NCI-H1105 (cell line): ENCODE data around the gene CDH22.

Experiments used
- DNase-seq: peaks from one replicate; lab custom pipeline; 2025; lab: John Stamatoyannopoulos, UW

Gene CDH22

DNA sequence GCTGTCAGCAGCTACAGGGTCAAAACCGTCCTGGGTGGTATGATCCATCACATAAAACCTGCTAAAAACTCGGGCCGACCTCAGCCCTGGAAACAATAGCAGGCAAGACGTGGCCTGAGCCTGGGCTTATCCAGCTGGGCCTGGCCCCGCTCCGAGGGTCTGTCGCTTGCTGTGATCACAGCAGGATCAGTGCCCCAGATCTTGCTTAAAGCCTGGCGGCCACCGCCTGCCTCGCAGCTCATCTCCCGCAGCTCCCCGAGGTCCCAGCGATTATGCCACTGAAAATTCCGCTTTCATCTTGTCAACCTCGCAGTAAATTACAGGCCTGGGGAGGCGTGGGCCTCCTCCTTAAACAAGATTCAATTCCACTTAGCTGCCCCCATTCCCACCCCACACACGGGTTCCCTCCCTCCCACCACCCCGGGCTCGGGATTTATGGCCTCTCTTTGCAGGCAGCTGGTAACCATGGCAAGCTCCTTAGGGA, 40.1 kb downstream of the CDH22 start:
- no peak for DNase-seq

DNA sequence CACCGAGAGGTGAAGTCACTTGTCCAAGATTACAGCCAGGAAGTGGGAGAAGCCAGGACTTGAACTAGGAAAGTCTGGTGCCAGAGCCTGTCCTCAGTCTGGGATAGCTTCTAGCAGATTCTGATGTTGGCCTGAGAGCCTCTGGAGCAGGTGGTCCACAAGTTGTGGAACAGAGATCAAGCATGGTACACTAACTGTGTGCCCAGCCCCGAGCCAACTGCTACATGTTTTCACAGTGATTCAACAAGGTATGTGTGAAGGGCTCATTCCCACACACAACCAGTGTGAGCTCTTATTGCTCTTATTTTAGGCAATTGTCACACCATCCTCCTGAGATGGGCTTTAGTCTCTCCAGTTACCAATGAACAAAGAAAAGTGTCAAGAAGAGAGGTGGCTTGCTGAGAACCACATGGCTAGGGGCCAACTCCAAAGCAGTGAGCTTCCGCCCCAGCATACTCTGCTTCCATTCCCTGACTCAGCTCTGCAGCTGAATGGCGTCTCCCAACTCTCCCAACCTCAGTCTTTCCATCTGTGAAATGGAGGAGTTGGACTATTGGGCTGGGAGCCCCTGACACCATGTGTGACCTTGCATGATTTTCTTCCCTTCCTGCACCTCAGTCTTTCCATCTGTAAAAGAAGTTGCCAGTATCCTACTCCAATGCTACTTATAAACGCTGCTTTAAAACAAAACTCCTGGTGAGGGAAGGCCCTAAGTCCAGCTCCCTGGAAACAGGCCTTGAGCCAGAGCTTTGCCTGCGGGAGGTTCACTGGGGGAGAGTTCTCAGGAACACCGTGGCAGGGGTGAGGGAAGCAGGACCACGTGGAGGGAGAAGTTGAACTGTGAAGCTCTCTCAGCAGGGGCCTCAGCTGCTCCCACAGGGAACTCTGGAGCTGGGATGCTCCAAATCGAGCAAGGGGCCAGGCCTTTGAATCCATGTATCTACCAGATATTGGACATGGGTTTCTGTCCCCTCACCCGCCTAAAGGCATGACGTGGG, 40.9 kb downstream of the CDH22 start:
- DNase-seq = no peak

DNA sequence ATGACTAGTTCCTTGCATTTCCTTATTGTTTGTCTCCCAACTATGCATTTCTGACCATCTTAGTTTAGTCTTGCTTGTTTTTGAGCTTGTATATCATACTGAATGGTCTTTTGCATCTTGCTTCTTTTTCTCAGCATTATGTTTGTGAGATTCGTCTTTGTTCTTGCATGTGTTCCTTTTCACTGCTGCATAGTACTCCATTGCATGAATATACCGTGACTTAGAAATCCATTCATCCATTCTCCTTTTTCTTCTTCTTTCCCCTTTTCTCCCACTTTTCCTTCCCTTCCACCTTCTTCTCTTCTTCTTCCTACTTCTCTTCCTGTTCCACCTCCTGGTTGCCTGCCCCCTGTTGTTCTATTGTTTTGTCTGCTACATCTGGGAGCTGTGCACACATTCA, 42.8 kb downstream of the CDH22 start:
- DNase-seq = no peak

DNA sequence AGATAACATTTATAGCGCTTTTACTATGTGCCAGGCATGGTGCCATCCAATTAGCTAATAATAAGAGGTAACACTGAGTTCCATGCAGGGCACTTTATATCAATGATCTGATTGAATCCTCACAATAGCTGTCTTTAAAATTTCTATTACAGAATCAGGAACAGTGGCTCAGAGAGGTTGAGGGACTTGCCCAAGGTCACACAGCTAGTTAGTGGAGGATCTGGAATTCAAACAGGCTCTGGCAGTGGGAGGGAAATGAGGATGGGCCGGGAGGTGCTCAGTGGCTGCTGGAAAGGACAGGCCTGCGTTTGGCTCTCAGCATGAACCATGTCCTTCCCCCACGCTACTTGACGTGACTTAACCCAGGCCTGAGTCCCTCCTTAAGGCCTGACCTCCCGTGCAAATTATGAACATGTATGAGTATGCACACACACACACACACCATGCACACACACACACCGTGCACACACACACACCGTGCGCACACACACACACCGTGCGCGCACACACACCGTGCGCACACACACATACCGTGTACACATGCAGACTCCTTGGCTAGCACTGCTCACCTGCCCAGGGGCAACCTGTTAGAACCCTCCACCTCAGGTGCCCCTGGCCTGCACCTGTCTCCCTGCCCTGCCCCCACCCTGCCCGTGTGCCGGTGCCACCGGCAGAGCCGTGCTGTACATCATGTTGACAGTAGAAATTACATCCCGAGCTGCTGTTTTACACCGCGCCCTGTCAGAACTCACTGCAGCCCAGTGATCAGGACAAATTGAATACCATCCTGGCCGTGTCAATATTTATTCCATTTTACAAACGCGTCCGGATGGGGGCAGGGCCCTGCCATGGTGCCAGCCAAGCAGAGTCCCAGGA, 43.7 kb downstream of the CDH22 start:
- peak; percentile 63 for DNase-seq

DNA sequence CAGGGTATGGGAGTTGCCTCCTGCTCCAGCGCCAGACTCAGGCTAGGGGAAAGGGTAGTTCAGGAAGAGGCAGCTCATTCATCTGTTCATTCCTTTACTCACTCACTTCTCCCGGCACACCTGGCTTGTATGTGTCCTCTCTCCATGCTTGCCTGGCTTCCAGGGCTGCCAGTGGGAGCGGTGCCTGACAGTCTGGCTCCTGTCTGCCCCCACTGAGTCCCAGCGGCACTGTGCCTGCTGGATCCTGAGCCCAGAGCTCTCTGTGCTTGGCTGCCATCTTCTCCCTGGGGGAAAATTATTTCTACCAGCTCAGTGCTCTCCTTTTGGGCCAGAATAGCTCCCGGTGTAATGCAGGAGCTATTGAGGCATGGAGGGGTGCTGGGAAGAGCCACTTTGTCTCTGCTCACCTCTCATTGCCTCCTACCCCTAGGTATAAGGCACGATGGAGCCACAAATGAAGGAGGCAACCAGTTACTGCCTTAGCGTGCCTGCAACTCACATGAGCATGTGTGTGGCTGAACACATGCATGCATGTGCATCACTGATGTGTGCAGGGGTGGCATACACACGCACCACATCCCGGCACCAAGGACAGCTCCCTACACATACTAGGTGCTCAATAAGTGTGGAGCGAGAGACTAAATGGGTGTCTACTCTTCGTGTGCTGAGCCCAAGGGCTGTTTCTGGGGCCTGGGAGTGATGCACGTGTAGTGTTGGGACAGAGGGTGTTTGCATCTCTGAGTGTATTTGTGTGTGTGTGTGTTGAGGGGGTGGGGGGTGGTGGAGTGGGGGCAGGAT, 46.6 kb downstream of the CDH22 start:
- DNase-seq = peak; percentile 22

DNA sequence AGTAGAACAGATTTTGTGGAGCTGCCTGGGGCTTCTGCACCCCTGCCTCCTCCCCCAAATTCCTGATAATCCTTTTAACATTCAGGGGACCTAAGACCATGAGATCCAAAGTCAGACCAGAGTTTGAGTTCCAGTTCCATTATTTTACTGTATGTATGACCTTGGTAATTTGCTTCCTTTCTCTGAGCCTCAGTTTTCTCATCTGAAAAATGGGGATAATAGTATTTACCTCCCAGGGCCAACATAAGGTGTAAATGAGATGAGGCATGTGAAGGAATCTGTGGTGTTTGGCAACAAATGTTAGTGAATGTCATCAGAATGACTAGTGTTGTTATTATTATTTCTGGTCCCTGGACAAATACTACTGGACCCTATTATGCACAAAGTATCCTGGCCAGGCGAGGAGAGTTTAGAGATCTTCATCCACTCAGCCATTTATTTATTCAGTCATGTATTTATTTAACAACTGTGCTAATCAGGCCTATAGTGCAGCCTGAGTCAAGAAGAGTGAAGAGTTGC, 47.3 kb downstream of the CDH22 start:
- DNase-seq = no peak

DNA sequence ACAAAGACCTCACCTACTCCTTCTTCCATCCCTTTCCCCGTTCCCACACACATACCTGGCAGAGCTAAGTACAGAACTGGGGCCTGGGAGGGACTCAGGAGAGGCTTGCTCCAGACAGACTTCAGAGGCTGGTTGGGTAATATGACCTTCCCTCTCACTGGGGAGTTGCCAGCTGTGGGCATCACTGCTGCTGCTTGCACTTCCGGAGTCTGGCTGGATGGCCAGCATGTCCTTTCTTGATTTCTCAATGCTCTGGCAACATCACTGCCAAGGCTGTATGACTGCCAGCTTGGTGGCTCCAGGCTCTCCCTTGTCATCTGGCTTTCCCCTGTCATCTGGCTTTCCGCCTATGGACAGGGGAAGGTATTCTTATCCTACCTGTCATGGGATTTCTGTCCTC, 47.8 kb downstream of the CDH22 start:
- DNase-seq = no peak

DNA sequence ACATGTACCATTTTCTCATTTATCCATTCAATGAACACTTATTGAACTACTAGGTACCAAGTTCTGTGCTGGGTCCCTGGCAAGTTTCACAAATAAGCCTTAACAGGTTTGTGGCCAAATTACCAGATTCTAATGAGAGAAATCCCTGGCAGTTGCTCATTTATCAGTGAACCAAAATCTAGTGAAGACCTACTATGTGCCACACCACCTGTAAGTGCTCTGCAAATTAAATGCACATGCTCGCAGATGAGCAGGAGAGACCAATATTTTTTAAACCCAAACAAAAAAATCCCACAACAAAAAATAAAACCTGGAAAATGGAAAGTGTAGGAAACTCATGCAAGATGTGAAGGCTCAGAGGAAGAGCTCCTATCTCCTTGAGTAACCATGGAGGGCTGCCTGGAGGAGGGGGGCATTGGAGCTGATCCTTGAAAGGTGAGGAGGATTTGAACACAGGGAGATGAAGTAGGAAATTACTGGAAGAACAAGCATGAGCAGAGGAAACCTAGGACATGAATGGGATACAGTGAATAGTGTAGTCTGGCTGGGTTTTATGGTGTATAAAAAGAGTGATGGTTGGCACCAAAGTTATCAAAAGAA, 48.9 kb downstream of the CDH22 start:
- DNase-seq = no peak

DNA sequence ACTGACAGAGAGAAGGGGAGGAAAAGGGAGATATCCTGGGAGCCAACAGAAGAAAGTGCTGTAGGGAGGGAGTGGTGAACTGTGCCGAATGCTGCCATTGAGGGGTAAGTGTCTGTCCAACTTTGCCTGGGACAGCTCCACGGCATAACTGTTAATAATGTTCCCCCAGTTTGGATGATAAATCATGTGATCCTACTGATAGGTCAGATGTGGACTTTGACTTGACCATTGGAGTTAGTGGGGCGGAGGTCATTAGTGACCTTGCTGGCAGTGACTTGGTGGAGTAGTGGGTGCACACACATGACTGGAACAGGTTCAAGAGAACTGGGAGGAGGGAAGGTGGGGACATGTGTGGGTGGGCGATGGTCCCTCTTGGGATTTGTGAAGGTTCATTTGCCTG, 50.4 kb downstream of the CDH22 start:
- no peak for DNase-seq

DNA sequence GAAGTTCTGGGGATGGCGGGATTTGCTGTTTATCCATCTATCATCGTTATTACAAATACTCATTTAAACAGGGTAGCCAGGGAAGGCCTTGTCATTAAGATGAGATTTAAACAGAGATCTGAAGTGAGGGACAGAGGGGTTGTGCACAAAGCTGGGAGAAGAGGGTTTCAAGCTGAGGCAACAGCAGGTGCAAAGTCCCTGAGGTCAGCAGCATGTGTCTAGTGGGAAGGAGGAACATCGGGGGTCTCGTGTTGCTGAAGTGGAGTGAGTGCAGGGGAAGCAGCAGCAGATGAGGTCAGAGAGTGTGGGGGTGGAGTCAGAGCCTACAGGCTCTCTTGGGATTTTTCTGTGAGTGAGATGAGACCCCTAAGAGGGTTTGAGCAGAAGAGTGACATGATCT, 52.0 kb downstream of the CDH22 start:
- no peak for DNase-seq

DNA sequence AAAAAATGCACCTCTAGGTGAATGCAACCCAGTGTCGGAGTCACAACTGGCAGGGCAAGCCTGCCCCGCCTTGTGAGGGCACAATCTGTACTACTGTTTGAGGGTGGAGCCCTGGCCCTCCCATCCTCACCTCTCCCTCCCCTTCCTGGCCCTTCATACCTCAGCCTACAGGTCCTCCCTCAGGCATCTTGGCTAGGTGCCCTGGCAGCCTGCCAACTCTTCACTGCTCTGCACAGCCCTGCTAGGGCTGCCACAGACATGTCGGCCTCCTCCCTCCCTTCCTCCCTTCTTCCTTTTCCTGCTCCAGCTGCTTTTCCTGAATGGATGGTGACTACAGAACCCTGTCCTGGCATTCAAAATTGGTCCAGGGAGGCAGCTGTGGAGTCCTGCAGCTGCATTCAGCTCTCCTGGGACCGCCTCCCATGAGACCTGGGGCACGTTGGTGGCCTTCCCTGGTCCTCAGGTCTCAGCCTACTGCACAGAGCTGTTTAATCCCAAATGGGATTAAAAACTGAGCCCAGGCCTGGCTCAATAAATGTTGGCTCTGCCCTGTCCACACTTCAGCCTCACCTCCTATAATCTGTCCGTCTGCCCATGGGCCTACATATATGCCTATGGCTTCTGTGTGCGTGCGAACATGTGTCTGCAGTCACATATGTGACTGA, 52.7 kb downstream of the CDH22 start:
- peak; percentile 98 for DNase-seq

DNA sequence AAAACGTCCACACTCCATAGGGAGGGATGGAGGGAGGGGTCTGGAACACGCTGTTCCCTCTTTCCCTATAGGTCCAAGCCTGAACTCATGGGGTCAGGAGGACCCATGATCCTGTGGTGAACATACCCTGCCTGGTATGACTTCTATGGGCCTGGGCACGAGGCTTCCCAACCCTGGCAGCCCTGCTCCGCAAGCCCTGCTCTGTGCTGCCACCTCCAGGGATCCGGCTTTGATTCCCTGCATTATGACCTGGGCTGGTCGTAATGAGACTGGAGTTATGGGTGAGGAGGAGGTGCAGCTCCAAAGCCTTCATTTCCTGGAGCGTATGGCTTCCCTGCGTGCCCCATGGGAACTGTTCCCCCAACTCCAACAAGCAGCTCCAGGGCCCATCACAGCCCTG, 54.9 kb downstream of the CDH22 start:
- no peak for DNase-seq

DNA sequence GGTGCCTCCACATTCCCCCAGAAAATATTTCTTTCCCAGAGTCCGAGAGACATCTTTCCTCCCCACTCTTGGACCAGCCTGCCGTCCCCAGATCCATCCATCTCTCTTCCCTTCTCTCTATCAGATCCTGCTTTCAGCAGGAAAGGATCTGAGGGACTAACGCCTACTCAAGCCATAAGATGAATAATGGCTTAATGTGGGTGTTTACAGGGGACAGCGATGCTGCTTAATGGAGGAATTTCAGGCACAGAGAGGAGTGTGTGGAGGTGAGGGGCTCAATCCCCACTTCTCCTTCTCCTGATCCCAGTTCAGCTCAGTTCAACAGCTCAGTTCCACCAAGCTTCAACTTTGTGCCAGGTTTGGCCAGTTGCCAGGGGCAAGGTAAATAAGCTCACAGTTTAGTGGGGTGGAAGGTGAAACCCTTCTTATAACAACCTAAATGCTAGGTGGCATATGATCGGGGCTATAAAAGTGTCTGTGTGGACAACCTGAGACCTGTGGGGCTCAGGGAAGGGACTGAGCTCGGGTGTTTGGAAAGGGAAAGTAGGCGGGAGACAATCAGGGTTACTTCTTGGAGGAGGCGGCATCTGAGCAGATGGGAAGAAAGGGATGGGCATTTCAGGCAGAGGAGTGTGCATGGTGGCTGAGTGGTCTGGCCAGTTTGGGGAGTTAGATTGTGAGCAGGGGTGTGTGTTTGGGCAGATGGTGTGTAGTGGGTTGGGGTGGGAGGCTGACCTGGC, 55.8 kb downstream of the CDH22 start:
- no peak for DNase-seq

DNA sequence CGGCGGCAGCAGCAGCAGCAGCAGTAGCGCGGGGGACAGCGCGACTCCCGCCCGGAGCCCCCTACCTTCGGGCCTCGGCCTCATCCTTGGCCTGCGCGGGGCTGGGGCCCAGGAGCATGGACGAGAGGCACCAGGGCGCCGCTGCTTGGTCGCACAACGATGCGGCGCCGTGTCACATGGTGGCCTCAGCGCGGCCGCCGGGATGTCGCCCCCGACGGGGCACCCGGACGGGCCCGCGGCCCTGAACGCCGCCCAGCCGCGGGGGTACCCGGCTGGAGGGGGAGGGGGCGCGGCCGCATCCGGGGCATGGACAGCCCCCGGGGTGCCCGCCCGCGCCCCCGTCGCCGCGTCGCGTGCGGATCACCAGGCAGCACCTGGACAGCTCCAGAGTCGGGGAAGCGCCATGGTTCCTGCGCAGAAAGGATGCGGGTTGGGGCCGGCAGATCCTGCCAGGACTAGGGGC, 57.1 kb downstream of the CDH22 start:
- DNase-seq = no peak

DNA sequence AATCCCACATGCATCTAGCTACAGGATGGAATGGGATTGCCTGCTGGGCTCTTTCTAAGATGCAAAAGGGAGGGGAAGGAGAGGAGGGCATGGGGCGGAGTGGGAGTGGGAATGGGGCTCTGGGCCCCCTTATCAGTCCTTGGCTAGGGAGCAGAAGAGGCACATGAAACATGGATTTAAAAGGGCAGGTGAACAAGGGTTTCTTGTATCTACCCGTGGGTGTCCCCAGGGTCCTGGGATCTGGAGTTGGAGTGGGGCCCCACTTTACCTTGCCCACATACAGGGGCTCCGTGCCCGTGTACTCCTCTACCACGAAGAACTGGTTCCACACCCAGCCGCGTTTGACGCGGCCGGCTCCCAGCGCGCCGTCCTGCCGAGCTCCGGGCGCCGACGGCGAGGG, 57.5 kb downstream of the CDH22 start:
- no peak for DNase-seq

DNA sequence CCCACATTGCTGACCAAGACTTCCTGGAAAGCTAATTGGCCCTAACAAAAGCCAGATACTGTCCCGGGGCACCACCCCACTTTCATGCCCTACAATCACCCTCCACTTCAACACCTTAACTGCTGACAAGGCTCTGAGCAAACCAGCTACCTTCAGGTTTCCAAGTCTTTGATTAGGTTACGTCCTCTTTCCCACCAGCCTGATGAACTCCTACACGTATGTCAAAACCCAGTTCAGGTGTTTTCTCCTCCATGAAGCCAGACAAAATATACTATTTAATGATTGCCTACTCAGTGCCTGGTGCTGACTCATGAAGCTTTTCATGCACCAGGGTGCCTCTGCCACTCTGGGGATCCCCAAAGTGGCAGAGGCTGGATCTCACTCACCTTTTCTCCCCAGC, 58.6 kb downstream of the CDH22 start:
- DNase-seq = no peak

DNA sequence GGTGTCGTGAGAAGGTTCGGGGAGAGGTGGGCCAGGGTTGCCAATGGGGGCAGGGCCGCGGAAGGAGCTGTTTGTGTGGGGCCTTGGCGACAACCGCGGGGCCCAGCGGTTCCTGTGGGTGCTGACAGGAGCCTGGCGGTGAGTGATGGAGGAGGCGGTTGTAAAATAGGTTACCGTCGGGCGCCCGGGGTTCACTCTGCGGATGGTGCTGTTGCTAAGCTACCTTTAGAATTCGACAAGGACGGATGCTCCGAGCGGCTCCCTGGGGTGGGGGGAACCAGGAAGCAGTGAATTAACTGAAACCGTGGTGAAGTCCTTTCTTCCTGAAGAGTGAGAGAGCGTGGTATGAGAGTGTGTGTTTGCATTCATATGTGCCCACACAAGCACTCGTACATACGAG, 61.7 kb downstream of the CDH22 start:
- DNase-seq = no peak

DNA sequence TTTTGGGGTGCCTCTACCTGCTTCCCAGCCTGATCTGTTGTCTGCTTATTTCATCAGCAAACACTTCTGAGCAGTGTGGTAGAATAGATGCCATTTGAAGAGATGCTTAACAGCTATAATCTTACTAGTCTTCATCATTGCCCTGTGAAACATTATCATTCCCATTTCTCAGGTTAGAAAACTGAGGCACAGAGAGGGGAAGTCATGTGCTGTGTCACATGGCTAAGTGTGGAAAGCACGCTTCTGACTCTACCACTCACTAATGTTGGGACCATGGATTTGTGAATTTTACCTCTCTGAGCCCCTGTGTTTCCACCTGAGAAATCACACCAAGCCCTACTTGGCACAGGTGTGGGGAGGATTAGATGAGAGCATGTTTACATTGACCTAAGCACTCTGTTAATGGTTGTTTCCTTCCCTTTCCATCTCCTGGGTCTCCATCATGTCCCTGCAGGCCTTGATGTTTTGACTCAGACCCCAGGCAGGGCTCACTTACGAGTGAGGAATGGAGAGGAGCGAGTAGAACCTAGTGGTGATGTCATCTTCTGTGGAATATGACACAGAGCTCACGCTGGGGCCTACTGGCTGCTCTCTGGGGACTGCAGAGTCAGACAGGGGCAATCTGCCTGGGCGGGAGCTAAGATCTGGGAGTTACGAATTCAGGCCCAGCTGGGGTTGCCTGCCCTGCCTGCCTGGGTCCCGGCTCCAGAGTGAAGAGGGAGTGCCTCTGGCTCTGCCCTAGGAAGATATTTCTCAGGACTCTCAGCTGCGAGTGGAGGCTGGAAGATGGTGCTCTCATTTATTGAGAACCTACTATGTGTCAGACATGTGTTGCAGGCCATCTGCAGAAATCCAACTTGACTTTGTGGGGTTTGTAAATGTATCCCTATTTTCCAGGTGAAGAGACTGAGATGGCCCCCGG, 64.3 kb downstream of the CDH22 start:
- no peak for DNase-seq

DNA sequence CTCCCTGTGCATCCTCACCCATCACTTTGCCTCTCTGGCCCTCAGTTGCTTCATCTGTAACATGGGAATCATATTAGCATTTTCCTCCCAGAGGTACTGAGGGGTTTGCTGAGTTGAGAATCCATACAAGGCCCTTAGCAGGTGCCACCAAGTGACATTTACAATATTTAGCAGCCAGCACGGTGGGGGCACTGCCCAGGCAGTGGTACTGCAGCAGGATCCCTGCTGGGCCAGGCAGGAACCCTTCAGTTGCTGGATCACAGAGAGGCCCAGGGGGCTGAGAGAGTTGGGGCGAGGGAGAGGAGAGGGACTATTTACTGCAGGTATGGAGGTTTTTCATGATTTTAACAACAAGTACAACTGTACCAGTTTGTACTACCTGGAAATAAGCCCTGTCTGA, 65.9 kb downstream of the CDH22 start:
- no peak for DNase-seq
